DLD1 (cell line): ENCODE data around the gene IDI1.

ENCODE experiments used
- in situ Hi-C: cut with HindIII; loops from 2 replicates; pipeline ENCODE4 v1.10.0; 2017; ENCODE audit warnings: low sequenced_read_pairs

IDI1 gene

DNA sequence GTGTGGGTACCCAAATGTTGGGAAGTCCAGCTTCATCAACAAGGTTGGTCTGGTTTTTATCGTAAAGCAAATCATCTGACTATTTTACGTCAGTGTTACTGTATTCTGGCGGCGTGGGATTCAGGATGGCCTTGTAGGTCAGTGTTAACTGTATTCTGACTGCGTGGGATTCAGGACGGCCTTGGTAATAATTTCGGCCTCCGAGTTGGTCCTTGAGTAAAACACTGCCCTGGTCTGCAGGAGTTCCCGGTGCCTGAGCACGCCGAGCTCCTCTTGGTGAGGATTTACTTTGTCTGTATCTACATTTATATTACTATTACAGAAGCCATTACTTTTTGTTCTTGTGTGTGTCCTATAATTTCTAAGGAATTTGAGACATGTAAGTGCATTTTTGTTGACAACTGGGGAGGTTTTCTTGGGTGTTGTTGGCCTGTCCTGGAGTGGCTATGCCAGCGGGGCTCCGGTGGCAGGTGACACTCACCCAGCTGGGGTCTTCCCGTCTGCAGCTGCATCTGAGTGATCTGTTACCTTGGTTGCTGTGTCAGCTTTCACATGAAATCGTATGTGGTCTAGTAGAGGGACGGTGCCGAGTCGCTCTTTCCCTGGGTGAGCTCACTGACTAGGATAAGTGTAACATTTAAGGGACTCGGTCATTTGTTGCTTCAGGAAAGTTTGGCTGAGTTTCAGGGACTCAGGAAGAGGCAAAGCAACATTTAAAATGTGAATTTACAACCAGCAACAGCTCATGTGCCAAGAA is 51.5 kb downstream of the IDI1 start:
- in situ Hi-C loops, result no loop called here

DNA sequence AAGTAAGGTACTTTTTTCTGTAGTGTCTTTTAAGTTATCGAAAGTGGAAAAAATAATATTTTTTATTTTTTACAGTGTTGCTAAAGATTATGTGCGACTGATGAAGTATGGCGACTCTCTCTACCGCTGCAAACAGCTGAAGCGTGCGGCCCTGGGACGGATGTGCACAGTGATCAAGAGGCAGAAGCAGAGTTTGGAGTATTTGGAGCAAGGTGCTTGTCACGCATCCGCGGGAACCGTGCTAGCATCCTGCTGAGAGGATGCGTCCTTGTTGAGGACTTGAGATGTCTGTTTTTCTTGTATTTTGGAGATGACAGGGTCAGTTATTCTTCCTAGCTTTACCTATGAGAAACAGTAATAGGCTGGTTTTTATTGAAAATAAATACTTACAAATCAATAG is 52.9 kb downstream of the IDI1 start:
- in situ Hi-C loops, result no loop called here

DNA sequence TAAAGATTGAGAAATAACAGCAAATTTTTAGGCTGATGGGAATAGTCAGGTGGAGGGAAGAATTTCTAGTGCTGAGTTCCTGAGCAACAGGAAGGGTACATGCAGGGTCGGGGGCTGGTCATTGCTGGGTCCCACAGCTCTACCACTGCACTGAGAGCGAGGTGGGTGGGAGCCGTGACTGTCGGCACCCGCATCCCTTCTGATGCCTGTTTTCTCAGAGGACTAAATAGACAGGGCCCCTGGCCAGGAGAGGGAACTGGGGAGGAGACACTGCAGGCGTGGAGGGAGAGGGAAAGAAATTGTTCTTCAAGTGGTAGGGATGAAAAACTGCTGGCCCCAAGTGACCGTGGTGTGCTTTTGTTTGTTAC is 53.4 kb downstream of the IDI1 start:
- in situ Hi-C loops, result no loop called here

DNA sequence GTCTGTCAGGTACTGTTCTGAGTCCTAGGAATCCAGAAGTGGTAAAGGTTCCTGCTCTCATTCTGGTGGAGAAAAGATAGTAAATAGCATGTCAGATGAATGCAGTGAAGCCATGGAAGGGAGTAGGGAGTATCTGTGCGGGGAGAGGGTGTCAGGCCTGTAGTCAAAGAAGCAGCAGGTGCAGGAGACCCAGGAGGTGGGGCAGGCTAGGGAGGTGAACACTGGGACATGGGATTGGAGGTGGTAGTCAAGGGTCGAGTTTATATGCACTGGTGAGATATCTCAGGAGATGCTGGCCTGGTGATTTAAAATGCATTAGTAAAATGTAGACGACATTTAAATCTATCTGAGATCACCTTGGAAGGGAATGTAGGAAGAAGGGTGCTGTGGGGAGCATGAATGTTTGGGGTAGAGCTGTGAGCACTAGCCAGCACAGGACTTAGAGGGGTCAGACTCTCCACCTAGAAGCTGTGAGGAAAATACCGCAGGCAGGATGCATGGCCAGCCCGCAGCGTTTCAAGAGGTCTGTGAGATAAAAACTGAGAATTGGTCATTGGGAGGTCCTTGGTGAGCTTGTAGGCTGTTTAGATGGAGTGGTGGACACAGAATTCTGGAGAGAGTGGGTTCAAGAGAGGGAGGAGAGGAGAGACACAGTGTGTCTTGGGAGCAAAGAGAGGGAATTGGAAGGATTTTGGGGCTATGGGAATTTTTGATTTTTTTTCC is 53.9 kb downstream of the IDI1 start:
- in situ Hi-C loops, result no loop called here

DNA sequence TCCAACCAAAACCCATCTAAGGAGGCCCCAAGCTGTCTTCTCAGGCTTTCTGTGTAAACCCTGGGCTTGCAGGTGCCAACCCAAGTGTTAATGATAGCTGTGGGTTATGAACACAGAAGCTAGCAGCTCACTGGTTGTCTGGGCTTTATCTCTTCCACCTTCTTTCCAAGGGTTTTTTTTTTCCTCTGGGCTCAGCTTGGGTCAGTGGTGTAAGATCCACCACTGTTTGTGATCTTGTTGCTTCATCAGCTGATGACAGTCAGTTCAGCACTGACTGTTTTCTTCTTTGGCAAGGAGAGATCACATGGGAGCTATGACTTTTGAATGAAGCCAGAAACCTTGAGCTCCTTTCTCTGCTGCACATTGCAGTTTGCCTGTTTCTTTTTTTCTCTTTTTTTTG is 56.0 kb downstream of the IDI1 start:
- in situ Hi-C loops, result no loop called here

DNA sequence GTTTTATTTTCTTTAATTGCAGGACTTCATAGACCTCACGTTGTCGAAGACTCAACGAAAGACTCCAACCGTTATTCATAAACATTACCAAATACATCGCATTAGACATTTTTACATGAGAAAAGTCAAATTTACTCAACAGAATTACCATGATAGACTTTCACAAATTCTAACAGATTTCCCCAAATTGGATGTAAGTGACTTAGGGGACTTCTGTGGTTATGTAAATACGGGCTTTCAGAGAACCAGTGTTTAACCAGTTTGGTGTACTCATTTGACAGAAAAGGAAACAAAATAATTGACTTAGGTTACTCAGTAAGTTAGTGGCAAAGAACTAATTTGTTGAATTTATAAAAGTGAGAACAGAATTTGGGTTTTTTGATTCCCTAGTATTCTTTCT is 56.5 kb downstream of the IDI1 start:
- in situ Hi-C loops, result no loop called here

DNA sequence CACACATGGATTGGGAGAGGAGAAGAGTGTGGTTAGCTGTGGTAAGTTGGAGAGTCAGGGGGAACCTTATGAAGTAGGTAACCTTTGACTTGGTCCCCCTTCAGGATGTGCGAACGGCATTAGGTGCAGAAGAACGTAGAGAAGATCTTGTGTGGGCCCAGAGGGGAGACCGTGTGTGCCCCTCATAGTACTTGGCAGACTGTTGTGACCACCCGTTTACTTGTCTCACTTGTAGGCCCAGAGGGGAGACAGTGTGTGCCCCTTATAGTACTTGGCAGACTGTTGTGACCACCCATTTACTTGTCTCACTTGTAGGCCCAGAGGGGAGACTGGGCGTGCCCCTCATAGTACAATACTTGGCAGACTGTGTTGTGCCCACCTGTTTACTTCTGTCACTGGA is 58.1 kb downstream of the IDI1 start:
- in situ Hi-C loops, result no loop called here
